ENCODE measurements around the gene RPS10.

The RPS10 gene

DNA sequence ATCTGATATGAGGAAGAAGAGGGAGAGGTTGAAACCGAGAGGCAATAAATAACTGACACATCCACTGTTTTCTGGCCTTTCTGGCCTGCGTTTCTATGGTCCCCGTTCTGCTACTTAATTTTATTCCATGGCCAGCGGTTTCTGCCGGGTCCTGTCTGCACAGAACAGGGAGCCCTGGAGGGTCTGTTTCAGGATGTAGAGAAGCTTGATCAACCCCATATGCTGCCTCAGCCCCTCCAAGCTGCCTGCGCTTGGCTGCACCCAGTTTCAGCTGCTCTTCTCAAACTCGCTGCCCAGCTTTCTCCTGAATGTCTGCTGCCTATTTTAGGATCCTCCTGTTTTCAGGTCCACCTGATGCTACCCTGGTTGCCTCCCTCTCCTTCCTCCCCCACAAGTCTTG is 21.5 kb upstream of the RPS10 start:
- H3K27me3 ChIP-seq (ENCODE audit: insufficient read depth, low read depth, severe bottlenecking): no peaks in the 10 kb centered on the region

GRCh38 chr6:34445313-34445860 is 19.5 kb upstream of the RPS10 start:
- H3K27ac ChIP-seq: no peak overlapping the region
- TF ChIP-seq, protein P1, sequence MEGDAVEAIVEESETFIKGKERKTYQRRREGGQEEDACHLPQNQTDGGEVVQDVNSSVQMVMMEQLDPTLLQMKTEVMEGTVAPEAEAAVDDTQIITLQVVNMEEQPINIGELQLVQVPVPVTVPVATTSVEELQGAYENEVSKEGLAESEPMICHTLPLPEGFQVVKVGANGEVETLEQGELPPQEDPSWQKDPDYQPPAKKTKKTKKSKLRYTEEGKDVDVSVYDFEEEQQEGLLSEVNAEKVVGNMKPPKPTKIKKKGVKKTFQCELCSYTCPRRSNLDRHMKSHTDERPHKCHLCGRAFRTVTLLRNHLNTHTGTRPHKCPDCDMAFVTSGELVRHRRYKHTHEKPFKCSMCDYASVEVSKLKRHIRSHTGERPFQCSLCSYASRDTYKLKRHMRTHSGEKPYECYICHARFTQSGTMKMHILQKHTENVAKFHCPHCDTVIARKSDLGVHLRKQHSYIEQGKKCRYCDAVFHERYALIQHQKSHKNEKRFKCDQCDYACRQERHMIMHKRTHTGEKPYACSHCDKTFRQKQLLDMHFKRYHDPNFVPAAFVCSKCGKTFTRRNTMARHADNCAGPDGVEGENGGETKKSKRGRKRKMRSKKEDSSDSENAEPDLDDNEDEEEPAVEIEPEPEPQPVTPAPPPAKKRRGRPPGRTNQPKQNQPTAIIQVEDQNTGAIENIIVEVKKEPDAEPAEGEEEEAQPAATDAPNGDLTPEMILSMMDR (IDR thresholded peaks at IDR 0.05; ENCODE audit: low read depth, low read length): no peak
- no peak for DNase-seq
- no peaks in the 10 kb centered on the region for H3K36me3 ChIP-seq
- no peak overlapping the region for H3K4me3 ChIP-seq (ENCODE audit: low read depth, low read length)
- no peaks in the 10 kb centered on the region for H3K9me3 ChIP-seq (ENCODE audit: severe bottlenecking)
- H3K27me3 ChIP-seq (ENCODE audit: insufficient read depth, low read depth, severe bottlenecking): no peaks in the 10 kb centered on the region

More for the DNA sequence above, 21.5 kb upstream of the RPS10 start:
- Histone ChIP-seq H3K27ac (no peak overlapping the region), H3K36me3 (no peaks in the 10 kb centered on the region), H3K9me3 (ENCODE audit: severe bottlenecking) (peaks cover 10% of the 10 kb centered on the region), H3K4me3 (ENCODE audit: low read depth, low read length) (no peak overlapping the region)
- DNase-seq: no peak
- TF ChIP-seq, protein P1 (IDR thresholded peaks at IDR 0.05; ENCODE audit: low read depth, low read length): no peak

DNA sequence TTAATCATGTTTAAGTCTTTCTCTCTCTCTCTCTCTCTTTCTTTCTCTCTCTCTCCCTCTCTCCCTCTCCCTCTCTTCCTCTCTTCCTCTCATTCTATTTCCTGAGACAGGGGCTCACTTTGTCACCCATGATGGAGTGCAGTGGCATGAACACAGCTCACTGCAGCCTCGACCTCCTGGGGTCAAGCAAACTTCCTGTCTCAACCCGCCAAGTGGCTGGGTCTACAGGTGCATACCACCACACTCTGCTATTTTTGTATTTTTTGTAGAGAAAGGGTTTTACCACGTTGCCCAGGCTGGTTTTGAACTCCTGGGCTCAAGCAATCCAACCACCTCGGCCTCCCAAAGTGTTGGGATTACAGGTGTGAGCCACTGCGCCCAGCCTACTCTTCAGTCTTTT is 15.7 kb upstream of the RPS10 start:
- H3K4me3 ChIP-seq (ENCODE audit: low read depth, low read length): no peak overlapping the region
- H3K9me3 ChIP-seq (ENCODE audit: severe bottlenecking): peaks cover 20% of the 10 kb centered on the region
- DNase-seq: no peak
- no peak overlapping the region for H3K27ac ChIP-seq
- TF ChIP-seq, protein P1 (IDR thresholded peaks at IDR 0.05; ENCODE audit: low read depth, low read length): no peak
- no peaks in the 10 kb centered on the region for H3K36me3 ChIP-seq
- no peaks in the 10 kb centered on the region for H3K27me3 ChIP-seq (ENCODE audit: insufficient read depth, low read depth, severe bottlenecking)

DNA sequence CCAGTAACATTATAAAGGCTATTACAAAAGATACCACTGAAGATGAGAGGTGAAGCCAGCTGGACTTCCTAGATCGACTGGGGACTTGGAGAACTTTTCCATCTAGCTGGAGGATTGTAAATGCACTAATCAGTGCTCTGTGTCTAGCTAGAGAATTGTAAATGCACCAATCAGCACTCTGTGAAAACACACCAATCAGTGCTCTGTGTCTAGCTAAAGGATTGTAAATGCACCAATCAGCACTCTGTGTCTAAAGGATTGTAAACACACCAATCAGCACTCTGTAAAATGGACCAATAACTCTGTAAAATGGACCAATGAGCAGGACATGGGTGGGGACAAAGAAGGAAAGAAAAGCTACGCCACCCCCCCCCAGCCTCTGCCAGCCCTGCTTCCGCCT is 13.6 kb upstream of the RPS10 start:
- no peaks in the 10 kb centered on the region for H3K36me3 ChIP-seq
- H3K9me3 ChIP-seq (ENCODE audit: severe bottlenecking): peaks cover 23% of the 10 kb centered on the region
- DNase-seq: no peak
- no peak overlapping the region for H3K27ac ChIP-seq
- TF ChIP-seq, protein P1 (IDR thresholded peaks at IDR 0.05; ENCODE audit: low read depth, low read length): no peak
- no peak overlapping the region for H3K4me3 ChIP-seq (ENCODE audit: low read depth, low read length)
- H3K27me3 ChIP-seq (ENCODE audit: insufficient read depth, low read depth, severe bottlenecking): no peaks in the 10 kb centered on the region

- DNase-seq: no peak
- peaks cover 23% of the 10 kb centered on the region for H3K9me3 ChIP-seq (ENCODE audit: severe bottlenecking)
- H3K4me3 ChIP-seq (ENCODE audit: low read depth, low read length): no peak overlapping the region
- no peak overlapping the region for H3K27ac ChIP-seq
- no peaks in the 10 kb centered on the region for H3K27me3 ChIP-seq (ENCODE audit: insufficient read depth, low read depth, severe bottlenecking)
- TF ChIP-seq, protein P1 (IDR thresholded peaks at IDR 0.05; ENCODE audit: low read depth, low read length): no peak
- no peaks in the 10 kb centered on the region for H3K36me3 ChIP-seq
Observed at GRCh38 chr6:34438705-34439104, 12.8 kb upstream of the RPS10 start.

- TF ChIP-seq, protein P1 (IDR thresholded peaks at IDR 0.05; ENCODE audit: low read depth, low read length): no peak
- Histone ChIP-seq H3K4me3 (ENCODE audit: low read depth, low read length) (no peak overlapping the region), H3K9me3 (ENCODE audit: severe bottlenecking) (peaks cover 23% of the 10 kb centered on the region), H3K27ac (no peak overlapping the region), H3K36me3 (no peaks in the 10 kb centered on the region), H3K27me3 (ENCODE audit: insufficient read depth, low read depth, severe bottlenecking) (no peaks in the 10 kb centered on the region)
- DNase-seq: no peak
Observed at GRCh38 chr6:34437644-34437970, 11.7 kb upstream of the RPS10 start.

All from WERI-Rb-1 (cell line).